Stomach (tissue), 4 donors: ENCODE data around the gene UBAP2.

Source experiments
- CTCF ChIP-seq, 7 experiments: fragments of 450-650 bp in 4 of 7; fragments of 200-600 bp in 3 of 7; sonication (generic) in 3 of 7; IDR thresholded peaks; one replicate each; pipeline ENCODE4 v1.5.1; 2016 to 2019; ENCODE audit warnings: antibody characterized with exemption in 7 of 7, control low read depth in 2 of 7, mild to moderate bottlenecking in 1 of 7
- POLR2A ChIP-seq, 4 donors: fragments of 450-650 bp; IDR thresholded peaks; one replicate each; pipeline ENCODE4 v1.6.1; 2016; ENCODE audit warnings: antibody characterized with exemption in 4 of 4, control low read depth in 2 of 4, mild to moderate bottlenecking in 1 of 4, moderate library complexity in 1 of 4
- POLR2AphosphoS5 ChIP-seq, 3 donors: sonication (generic); formaldehyde crosslinking; IDR thresholded peaks; one replicate each; pipeline ENCODE4 v1.6.1; 2016; ENCODE audit warnings: antibody characterized with exemption in 3 of 3

DNA sequence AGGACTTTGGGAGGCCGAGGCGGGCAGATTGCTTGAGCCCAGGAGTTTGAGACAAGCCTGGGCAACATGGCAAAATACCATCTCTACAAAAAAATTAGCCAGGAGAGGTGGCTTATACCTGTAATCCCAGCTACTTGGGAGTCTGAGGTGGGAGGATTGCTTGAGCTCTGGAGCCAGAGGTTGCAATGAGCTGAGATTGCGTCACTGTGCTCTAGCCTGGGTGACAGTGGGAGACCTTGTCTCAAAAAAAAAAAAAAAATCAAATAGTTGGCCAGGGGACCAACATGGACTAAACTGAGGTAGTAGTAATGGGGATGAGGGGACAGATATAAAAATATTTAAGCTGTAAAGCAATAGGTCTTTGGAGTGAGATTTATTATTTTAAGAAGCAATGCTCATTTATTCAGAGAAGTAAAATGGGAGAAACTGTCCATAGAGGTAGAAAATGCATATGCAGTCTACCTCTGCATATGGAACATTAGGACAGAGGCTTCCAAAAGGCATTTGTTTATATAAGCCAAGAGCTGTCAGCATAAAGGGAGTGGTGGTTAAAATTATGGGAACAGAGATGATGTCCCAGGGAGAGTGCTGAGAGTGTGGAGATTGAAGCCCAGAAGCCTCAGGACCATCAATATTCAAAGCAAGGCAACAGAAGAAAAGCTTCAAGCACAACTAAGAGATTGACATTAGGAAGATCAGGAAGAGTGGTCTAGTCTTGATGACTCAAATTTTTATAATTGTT lies 133.6 kb downstream of the UBAP2 start:
- TF ChIP-seq POLR2AphosphoS5 (IDR thresholded peaks at IDR 0.05) (no peak), CTCF (IDR thresholded peaks at IDR 0.05) (no peak), POLR2A (IDR thresholded peaks at IDR 0.05) (no peak)
